AG04450 (cell line): ENCODE results near the gene CEP89. TPM values are rescaled to one million over a fixed set of nuclear protein-coding genes. Genes with fewer than 3 reads are reported as not detected.
"Not testable (repeated sequence)": the region's sequence is repeated elsewhere in the genome, so short reads cannot be mapped to it uniquely, and the experiment has no call there.

Experiments
- CTCF ChIA-PET: fragments of 300-600, 350-600 bp; formaldehyde crosslinking; extraction: SDS; loops from one replicate; lab custom pipeline; 2022; ENCODE audit warnings: antibody characterized with exemption, inconsistent platforms; lab: Charles Lee
- POLR2A ChIA-PET: fragments of 350-600 bp; formaldehyde crosslinking; extraction: SDS; loops from one replicate; lab custom pipeline; 2021; ENCODE audit warnings: antibody characterized with exemption, inconsistent platforms; lab: Yijun Ruan, JAX
- DNase-seq: peaks from one replicate; pipeline ENCODE4 v3.0.0-alpha.2; 2011; ENCODE audit warnings: low read depth, low spot score
- H3K27ac ChIP-seq: one replicate; pipeline ENCODE4 v1.5.1; 2012; ENCODE audit warnings: low read depth, low read length, control low read depth
- H3K27me3 ChIP-seq: one replicate; pipeline ENCODE4 v1.6.0; 2012; ENCODE audit warnings: low read length; ENCODE audit not compliant: control insufficient read depth, insufficient read depth
- H3K4me3 ChIP-seq: 2 replicates; pipeline ENCODE4 v1.5.1; 2011; ENCODE audit warnings: mild to moderate bottlenecking, low read depth, low read length, control low read depth
- H3K9me3 ChIP-seq: 2 replicates; pipeline ENCODE4 v1.5.1; 2012; ENCODE audit warnings: low read length; ENCODE audit not compliant: control insufficient read depth, insufficient read depth
- polyA plus RNA-seq: library from polyadenylated mRNA; depleted of rRNA; stranded (reverse); fragments of >200 nt; gene quantifications from 2 replicates; pipeline ENCODE4 v1.2.3, GENCODE V29; 2011
- TF ChIP-seq, protein P1 (sequence below): IDR thresholded peaks from 2 replicates; pipeline ENCODE4 v1.5.1; 2011; ENCODE audit warnings: low read depth, low read length, control low read depth, inconsistent platforms

The CEP89 gene
- polyA plus RNA-seq, 1 experiment, result 12.3 TPM

DNA sequence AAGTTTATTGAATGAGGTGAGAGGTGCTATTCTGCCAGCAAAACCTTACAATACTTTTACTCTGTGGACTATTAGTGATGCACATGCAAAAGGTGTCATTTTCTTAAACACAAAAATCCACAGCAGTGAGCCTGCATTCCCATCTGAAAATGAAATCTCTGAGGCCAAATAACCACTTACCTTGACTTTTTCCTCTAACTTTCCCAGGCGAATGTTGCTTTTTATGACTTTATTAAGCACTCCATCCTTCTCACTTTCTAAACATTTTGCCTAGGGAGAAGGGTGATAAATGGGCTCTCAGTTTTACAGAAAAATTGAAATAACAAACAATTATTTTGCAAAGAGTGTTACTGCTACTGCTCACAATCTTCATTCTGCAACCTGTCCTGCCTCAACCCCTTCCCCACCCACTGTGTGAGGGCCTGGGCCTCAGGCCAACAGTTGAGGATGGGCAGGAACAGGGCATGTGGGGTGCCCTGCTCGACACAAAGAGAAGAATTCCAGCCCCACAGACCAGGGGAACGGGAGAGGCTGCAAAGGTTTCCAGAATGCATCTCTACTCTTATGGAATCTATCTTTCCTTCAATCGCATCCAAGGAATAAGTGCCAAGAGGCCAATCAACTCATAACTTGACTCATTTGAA is 84.1 kb downstream of the CEP89 start:
- H3K27me3 ChIP-seq, result no peaks in the 10 kb centered on the region
- no peak for DNase-seq
- H3K9me3 ChIP-seq, result peaks cover 11% of the 10 kb centered on the region
- POLR2A ChIA-PET, result no interaction called here
- CTCF ChIA-PET, result no interaction called here
- H3K27ac ChIP-seq, result no peak overlapping the region
- no peak overlapping the region for H3K4me3 ChIP-seq
- TF ChIP-seq, protein P1, sequence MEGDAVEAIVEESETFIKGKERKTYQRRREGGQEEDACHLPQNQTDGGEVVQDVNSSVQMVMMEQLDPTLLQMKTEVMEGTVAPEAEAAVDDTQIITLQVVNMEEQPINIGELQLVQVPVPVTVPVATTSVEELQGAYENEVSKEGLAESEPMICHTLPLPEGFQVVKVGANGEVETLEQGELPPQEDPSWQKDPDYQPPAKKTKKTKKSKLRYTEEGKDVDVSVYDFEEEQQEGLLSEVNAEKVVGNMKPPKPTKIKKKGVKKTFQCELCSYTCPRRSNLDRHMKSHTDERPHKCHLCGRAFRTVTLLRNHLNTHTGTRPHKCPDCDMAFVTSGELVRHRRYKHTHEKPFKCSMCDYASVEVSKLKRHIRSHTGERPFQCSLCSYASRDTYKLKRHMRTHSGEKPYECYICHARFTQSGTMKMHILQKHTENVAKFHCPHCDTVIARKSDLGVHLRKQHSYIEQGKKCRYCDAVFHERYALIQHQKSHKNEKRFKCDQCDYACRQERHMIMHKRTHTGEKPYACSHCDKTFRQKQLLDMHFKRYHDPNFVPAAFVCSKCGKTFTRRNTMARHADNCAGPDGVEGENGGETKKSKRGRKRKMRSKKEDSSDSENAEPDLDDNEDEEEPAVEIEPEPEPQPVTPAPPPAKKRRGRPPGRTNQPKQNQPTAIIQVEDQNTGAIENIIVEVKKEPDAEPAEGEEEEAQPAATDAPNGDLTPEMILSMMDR, result no peak

DNA sequence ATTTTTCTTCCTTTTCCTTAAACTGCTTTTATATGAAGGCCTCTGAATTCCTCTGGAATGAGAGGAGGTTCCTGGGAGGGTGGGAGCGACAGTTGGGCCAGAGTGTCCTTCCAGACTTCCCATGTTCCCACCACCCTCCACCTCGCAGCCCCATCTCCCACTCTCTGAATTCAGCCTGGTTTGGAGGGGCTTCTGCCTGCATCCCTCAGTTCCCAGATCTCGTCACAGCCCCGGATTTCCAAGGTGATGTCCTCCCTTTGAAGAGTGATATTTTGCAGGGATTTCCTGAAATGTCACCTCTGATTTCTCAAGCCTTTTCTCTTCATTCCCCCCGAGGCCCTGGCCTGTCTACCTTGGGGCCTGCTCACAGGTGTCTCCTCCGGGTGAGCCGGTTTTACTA is 85.5 kb downstream of the CEP89 start:
- TF ChIP-seq, protein P1, result no peak
- Histone ChIP-seq H3K27ac (no peak overlapping the region), H3K9me3 (peaks cover 7% of the 10 kb centered on the region), H3K27me3 (no peaks in the 10 kb centered on the region), H3K4me3 (no peak overlapping the region)
- ChIA-PET CTCF (no interaction called here), POLR2A (no interaction called here)
- no peak for DNase-seq

DNA sequence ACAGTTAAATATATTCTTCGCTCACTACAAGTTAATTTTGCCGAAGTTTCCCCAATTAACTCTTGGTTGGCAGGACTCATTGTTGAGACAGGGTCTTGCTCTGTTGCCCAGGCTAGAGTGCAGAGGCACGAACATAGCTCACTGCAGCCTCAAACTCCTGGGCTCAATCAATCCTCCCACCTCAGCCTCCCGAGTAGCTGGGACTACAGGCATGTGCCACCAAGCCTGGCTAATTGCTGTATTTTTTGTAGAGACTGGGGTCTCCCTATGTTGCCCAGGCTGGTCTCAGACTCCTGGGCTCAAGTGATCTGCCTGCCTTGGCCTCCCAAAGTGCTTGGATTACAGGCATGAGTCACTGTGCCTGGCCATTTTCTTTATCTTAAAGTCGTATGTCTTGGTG is 86.5 kb downstream of the CEP89 start:
- POLR2A ChIA-PET, DNase-seq, CTCF ChIA-PET, H3K27ac ChIP-seq, H3K27me3 ChIP-seq, H3K4me3 ChIP-seq, H3K9me3 ChIP-seq: not testable (repeated sequence)

DNA sequence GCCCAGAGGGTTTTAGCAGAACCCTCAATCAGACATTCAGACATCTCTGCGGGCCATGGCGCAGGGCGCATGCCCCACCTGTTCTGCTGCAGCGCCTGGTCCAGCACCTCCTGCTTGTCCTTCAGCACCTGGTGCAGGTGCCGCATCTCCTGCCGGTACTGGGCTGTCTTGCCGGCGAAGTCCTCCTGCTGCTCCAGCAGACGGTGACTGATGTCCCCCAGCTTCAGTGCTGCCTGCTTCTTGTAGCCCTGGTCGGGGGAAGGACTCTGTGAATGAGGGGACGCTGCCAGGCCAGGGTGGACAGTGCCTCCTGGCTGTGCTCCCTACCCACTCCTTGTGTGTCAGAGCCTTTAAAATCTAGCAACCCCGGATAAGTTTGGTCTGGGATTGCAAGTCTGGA is 90.0 kb downstream of the CEP89 start:
- CTCF ChIA-PET, result no interaction called here
- TF ChIP-seq, protein P1, result no peak

DNA sequence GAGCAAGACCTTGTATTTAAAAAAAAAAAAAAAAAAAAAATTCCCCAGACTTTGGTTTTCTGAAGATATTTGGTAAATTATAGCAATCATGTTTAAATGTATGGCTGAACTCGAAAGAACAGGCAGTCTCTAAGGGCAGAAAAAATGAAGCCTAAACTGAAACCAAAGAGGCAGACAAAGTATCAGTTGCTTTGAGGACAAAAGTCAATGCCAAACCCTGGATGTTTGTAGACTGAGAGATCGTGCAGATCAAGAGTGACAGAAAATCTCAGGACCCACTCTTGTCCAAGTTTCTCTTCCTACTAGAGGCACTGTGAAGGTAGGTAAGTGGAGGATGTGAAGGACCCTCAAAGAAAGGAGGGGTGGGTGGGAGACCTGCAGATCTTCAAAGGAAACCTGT is 91.1 kb downstream of the CEP89 start:
- Histone ChIP-seq H3K4me3 (no peak overlapping the region), H3K27ac (no peak overlapping the region), H3K27me3 (no peaks in the 10 kb centered on the region), H3K9me3 (no peaks in the 10 kb centered on the region)
- CTCF ChIA-PET, result interaction anchor here (0.6 kb wide), 1 partner anchor 166 kb away, joined by 3 read pairs; no protein-coding TSS in a partner anchor
- DNase-seq, result no peak
- POLR2A ChIA-PET, result no interaction called here
- TF ChIP-seq, protein P1, result no peak

More for the DNA sequence above, 90.0 kb downstream of the CEP89 start:
- no peak for DNase-seq
- no peaks in the 10 kb centered on the region for H3K9me3 ChIP-seq
- no peaks in the 10 kb centered on the region for H3K27me3 ChIP-seq
- POLR2A ChIA-PET, result no interaction called here
- H3K27ac ChIP-seq, result no peak overlapping the region
- no peak overlapping the region for H3K4me3 ChIP-seq
